HCT116 (cell line): ENCODE measurements around the gene ATOH8. TPM values are rescaled to one million over a fixed set of nuclear protein-coding genes. Genes with fewer than 3 reads are reported as not detected.

Experiments used
- ATAC-seq: fragments of 200-7000 bp; cut with Tn5 transposase; 2 replicates; pipeline ENCODE4 v1.9.1; 2020; ENCODE audit warnings: mild to moderate bottlenecking, moderate library complexity
- BruUV-seq: library from RNA; stranded (reverse); fragments of 400-500 nt; replicated peaks from 2 replicates; lab custom pipeline; 2021; lab: Mats Ljungman, UMichigan
- CTCF ChIA-PET: fragments of 300-600 bp; sonication (Branson Sonifier 250); formaldehyde crosslinking; loops from one replicate; lab custom pipeline; 2021; ENCODE audit warnings: antibody characterized with exemption; lab: Charles Lee
- POLR2A ChIA-PET: fragments of 300-600, 350-600 bp; sonication (Branson Sonifier 250); formaldehyde crosslinking; loops from one replicate; lab custom pipeline; 2021; ENCODE audit warnings: antibody characterized with exemption; lab: Charles Lee
- RAD21 ChIA-PET, 2 experiments: fragments of 300-600 bp; sonication (Branson Sonifier 250); formaldehyde crosslinking; loops; one replicate each; lab custom pipeline; 2023; ENCODE audit warnings: low total read pairs in 2 of 2; ENCODE audit not compliant: uncharacterized antibody in 2 of 2, unreplicated experiment in 2 of 2, low non-redundant PET in 1 of 2; lab: Charles Lee
- DNase-seq: peaks from one replicate; pipeline ENCODE4 v3.0.0-alpha.2; 2010; ENCODE audit warnings: low read depth, low spot score
- H2AFZ ChIP-seq: fragments of 200-600 bp; shearing (Covaris generic), sonication (generic); 2 replicates; pipeline ENCODE4 v1.6.1; 2017; ENCODE audit warnings: low read depth, mixed run types, mixed read lengths, antibody characterized with exemption, low read length; ENCODE audit not compliant: poor library complexity, severe bottlenecking
- H3K27ac ChIP-seq: 2 replicates; pipeline ENCODE4 v1.5.1; 2012; ENCODE audit warnings: low read depth, low read length
- H3K27me3 ChIP-seq: fragments of 200-600 bp; sonication (generic); 2 replicates; pipeline ENCODE4 v1.6.1; 2016; ENCODE audit warnings: mixed run types, low read length, mixed read lengths; ENCODE audit not compliant: insufficient read depth
- H3K36me3 ChIP-seq, 2 experiments: fragments of 200-500 bp in 1 of 2; fragments of 200-600 bp in 1 of 2; sonication (Bioruptor generic) in 1 of 2; sonication (generic) in 1 of 2; 2 replicates each; pipeline versions ENCODE4 v1.5.1 to v1.6.1; 2014 to 2016; ENCODE audit warnings: low read length in 2 of 2, inconsistent platforms in 1 of 2, mixed read lengths in 1 of 2, mixed run types in 1 of 2; ENCODE audit not compliant: insufficient read depth in 2 of 2, control insufficient read depth in 1 of 2
- H3K4me1 ChIP-seq, 2 experiments: fragments of 200-600 bp in 1 of 2; sonication (generic) in 1 of 2; 2 replicates each; pipeline versions ENCODE4 v1.5.1 to v1.6.1; 2012 to 2017; ENCODE audit warnings: low read length in 2 of 2, inconsistent platforms in 1 of 2, mild to moderate bottlenecking in 1 of 2, mixed read lengths in 1 of 2, mixed run types in 1 of 2, moderate library complexity in 1 of 2; ENCODE audit not compliant: insufficient read depth in 2 of 2, control insufficient read depth in 1 of 2
- H3K4me2 ChIP-seq: fragments of 200-600 bp; sonication (generic); 2 replicates; pipeline ENCODE4 v1.6.1; 2017; ENCODE audit warnings: mixed run types, low read length, mixed read lengths
- H3K4me3 ChIP-seq, 2 experiments: fragments of 200-600 bp in 1 of 2; sonication (generic) in 1 of 2; replicated peaks in 1 of 2; 2 replicates each; pipeline ENCODE4 v1.5.1; 2011 to 2016; ENCODE audit warnings: low read length in 2 of 2, control low read depth in 1 of 2, low read depth in 1 of 2, mild to moderate bottlenecking in 1 of 2, mixed read lengths in 1 of 2, mixed run types in 1 of 2
- H3K79me2 ChIP-seq: fragments of 200-600 bp; sonication (generic); 2 replicates; pipeline ENCODE4 v1.6.1; 2017; ENCODE audit warnings: mild to moderate bottlenecking, mixed run types, low read length, moderate library complexity, mixed read lengths; ENCODE audit not compliant: insufficient read depth
- H3K9ac ChIP-seq: fragments of 200-600 bp; sonication (generic); 2 replicates; pipeline ENCODE4 v1.6.1; 2016; ENCODE audit warnings: low read length, mixed read lengths
- H3K9me2 ChIP-seq: fragments of 200-600 bp; sonication (generic), shearing (Covaris generic); 2 replicates; pipeline ENCODE4 v1.6.1; 2017; ENCODE audit warnings: mixed run types, mild to moderate bottlenecking, moderate library complexity; ENCODE audit not compliant: insufficient read depth
- H3K9me3 ChIP-seq, 2 experiments: fragments of 200-500 bp in 1 of 2; fragments of 200-600 bp in 1 of 2; sonication (Bioruptor generic) in 1 of 2; sonication (generic) in 1 of 2; 2 replicates each; pipeline ENCODE4 v1.6.1; 2014 to 2017; ENCODE audit warnings: low read length in 2 of 2, mixed read lengths in 2 of 2, inconsistent platforms in 1 of 2, low read depth in 1 of 2, mild to moderate bottlenecking in 1 of 2, mixed run types in 1 of 2, moderate library complexity in 1 of 2; ENCODE audit not compliant: control insufficient read depth in 1 of 2, insufficient read depth in 1 of 2
- H4K20me1 ChIP-seq: fragments of 200-600 bp; sonication (generic), shearing (Covaris generic); 2 replicates; pipeline ENCODE4 v1.6.1; 2017; ENCODE audit warnings: mixed run types, mild to moderate bottlenecking, moderate library complexity; ENCODE audit not compliant: insufficient read depth
- ATF3 ChIP-seq: IDR thresholded peaks from 2 replicates; pipeline ENCODE4 v1.6.1; 2012
- CBX3 ChIP-seq: IDR thresholded peaks from 2 replicates; pipeline ENCODE4 v1.6.1; 2012; ENCODE audit warnings: low read depth
- CEBPB ChIP-seq: IDR thresholded peaks from 2 replicates; pipeline ENCODE4 v1.6.1; 2012; ENCODE audit warnings: low read depth
- EGR1 ChIP-seq: IDR thresholded peaks from 2 replicates; pipeline ENCODE4 v1.6.1; 2012; ENCODE audit warnings: low read depth
- EZH2 ChIP-seq: fragments of 200-600 bp; sonication (generic); IDR thresholded peaks from 2 replicates; pipeline ENCODE4 v1.6.1; 2017; ENCODE audit warnings: antibody characterized with exemption, mixed run types
- EZH2phosphoT487 ChIP-seq: fragments of 200-600 bp; IDR thresholded peaks from 2 replicates; pipeline ENCODE4 v1.6.1; 2018; ENCODE audit warnings: antibody characterized with exemption, borderline replicate concordance
- FOSL1 ChIP-seq: IDR thresholded peaks from 2 replicates; pipeline ENCODE4 v1.6.1; 2012; ENCODE audit warnings: low read depth
- JUND ChIP-seq: IDR thresholded peaks from 2 replicates; pipeline ENCODE4 v1.6.1; 2012
- MAX ChIP-seq: IDR thresholded peaks from 2 replicates; pipeline ENCODE4 v1.6.1; 2012
- POLR2A ChIP-seq: IDR thresholded peaks from 2 replicates; pipeline ENCODE4 v1.7.0; 2011; ENCODE audit warnings: borderline replicate concordance; ENCODE audit not compliant: insufficient read depth, insufficient read length; ENCODE audit errors: extremely low read depth
- POLR2AphosphoS5 ChIP-seq: IDR thresholded peaks from 2 replicates; pipeline ENCODE4 v1.6.1; 2011; ENCODE audit warnings: mild to moderate bottlenecking, low read depth, low read length, moderate library complexity
- RAD21 ChIP-seq: IDR thresholded peaks from 2 replicates; pipeline ENCODE4 v1.6.1; 2012; ENCODE audit warnings: low read depth, mild to moderate bottlenecking
- SIN3A ChIP-seq: IDR thresholded peaks from 2 replicates; pipeline ENCODE4 v1.6.1; 2012; ENCODE audit warnings: low read depth
- SRF ChIP-seq: IDR thresholded peaks from 2 replicates; pipeline ENCODE4 v1.6.1; 2012; ENCODE audit warnings: low read depth
- TCF7L2 ChIP-seq: IDR thresholded peaks from 2 replicates; pipeline ENCODE4 v1.7.0; 2011; ENCODE audit warnings: borderline replicate concordance, inconsistent platforms; ENCODE audit not compliant: insufficient read depth, insufficient read length; ENCODE audit errors: extremely low read depth
- YY1 ChIP-seq: IDR thresholded peaks from 2 replicates; pipeline ENCODE4 v1.6.1; 2011; ENCODE audit warnings: low read length, low read depth, moderate library complexity, mild to moderate bottlenecking; ENCODE audit not compliant: insufficient replicate concordance; ENCODE audit errors: extremely low read depth
- ZBTB33 ChIP-seq: IDR thresholded peaks from 2 replicates; pipeline ENCODE4 v1.6.1; 2011; ENCODE audit warnings: mild to moderate bottlenecking, low read length, moderate library complexity; ENCODE audit not compliant: insufficient replicate concordance; ENCODE audit errors: extremely low read depth
- ZFX ChIP-seq: fragments of 450-650 bp; IDR thresholded peaks from 2 replicates; pipeline ENCODE4 v1.6.1; 2017
- ZNF274 ChIP-seq: fragments of 200-500 bp; sonication (Bioruptor generic); IDR thresholded peaks from 2 replicates; pipeline ENCODE4 v1.6.1; 2014; ENCODE audit warnings: mild to moderate bottlenecking, low read depth, low read length, inconsistent platforms
- intact Hi-C: fragments of 100-400 bp; cut with micrococcal nuclease; formaldehyde crosslinking; loops from 2 replicates; pipeline ENCODE4 v1.10.0; 2022
- total RNA-seq: library from RNA; stranded (reverse); gene quantifications from one replicate; pipeline ENCODE4 v1.2.1, GENCODE V29; 2021; ENCODE audit not compliant: unreplicated experiment

Gene ATOH8
- total RNA-seq, 1 experiment from 2014 or later: 0.74 TPM

DNA sequence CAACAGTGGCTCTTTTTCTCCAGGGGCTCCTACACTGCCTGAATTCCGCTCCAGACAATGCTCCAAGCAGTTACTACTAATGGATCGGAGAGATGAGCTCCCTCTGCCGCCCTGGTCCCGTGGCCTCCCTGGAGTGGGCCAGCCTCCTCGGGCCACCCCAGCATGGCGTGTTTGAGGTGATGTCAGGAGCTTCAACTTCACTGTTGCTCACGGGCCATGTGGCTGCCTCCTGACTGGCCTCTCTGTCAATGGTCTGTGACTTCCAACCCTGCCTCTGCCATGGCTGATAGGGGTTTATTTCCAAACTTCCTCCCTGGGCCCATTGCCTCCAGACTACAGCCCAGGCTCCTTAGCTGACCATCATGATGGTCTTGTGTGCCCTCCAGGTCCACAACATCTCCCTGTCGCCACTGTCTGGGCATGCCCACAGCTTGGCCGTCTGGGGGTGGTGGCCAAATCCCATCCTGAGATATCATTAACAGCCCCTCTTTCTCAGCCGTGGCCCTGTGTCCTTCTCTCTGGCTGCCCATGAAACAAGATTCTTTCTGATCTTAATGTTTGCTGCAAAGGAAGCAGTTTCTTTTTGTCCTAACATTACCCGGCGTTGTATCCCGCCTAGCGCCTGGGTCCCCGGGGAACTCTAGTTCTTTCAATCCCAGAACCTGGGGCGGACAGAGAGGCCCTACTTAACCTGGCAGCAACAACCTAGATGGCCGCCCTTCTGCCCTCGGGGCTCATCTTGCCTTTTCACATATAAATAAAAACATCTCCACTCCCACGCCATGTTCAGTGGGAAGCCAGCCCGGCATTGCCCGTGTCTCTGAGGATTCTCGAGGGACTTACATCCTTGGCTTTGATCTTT, 38.1 kb downstream of the ATOH8 start:
- H2AFZ ChIP-seq: no peak overlapping the region
- no peak overlapping the region for H3K9ac ChIP-seq
- H3K9me3 ChIP-seq: no peaks in the 10 kb centered on the region
- no TSS peak for BruUV-seq
- no peak for ATAC-seq
- no peak overlapping the region for H3K4me3 ChIP-seq
- H3K4me2 ChIP-seq: no peak overlapping the region; the same call in 1 of the 2 replicates
- no peaks in the 10 kb centered on the region for H3K9me2 ChIP-seq
- intact Hi-C loops: no loop called here
- RAD21 ChIA-PET: no interaction called here
- no peak overlapping the region for H3K27ac ChIP-seq
- no peaks in the 10 kb centered on the region for H3K36me3 ChIP-seq
- no peak for DNase-seq
- peaks cover 4% of the 10 kb centered on the region; the same call in 1 of the 2 replicates for H3K27me3 ChIP-seq
- H3K79me2 ChIP-seq: no peaks in the 10 kb centered on the region
- no peak for TF ChIP-seq JUND
- no peak for TF ChIP-seq YY1
- no peak for TF ChIP-seq MAX
- no peak for TF ChIP-seq EZH2
- no peak for TF ChIP-seq ZFX
- no peak for TF ChIP-seq TCF7L2
- TF ChIP-seq POLR2A: no peak
- no peak for TF ChIP-seq ZBTB33
- no peak for TF ChIP-seq CEBPB
- no peak for TF ChIP-seq CBX3
- TF ChIP-seq SIN3A: no peak
- no peak for TF ChIP-seq EZH2phosphoT487
- no peak for TF ChIP-seq EGR1
- TF ChIP-seq RAD21: no peak
- TF ChIP-seq SRF: no peak
- no peak for TF ChIP-seq FOSL1
- TF ChIP-seq ATF3: no peak
- TF ChIP-seq POLR2AphosphoS5: no peak
- TF ChIP-seq ZNF274: no peak
- TF ChIP-seq, all 23 proteins: peak for 0
- POLR2A ChIA-PET: no interaction called here
- Histone ChIP-seq H4K20me1 (no peaks in the 10 kb centered on the region), H3K4me1 (peaks cover 8 to 10% of the 10 kb centered on the region in 2 experiments)
- CTCF ChIA-PET: no interaction called here
